ELF-1 (cell line): ENCODE data around the gene CEMIP2.
"Not testable (repeated sequence)": the region's sequence is repeated elsewhere in the genome, so short reads cannot be mapped to it uniquely, and the experiment has no call there.

ENCODE experiments used
- DNase-seq: peaks from one replicate; pipeline ENCODE4 v3.0.0-alpha.2; 2016; ENCODE audit warnings: low read depth, low spot score

Gene CEMIP2

DNA sequence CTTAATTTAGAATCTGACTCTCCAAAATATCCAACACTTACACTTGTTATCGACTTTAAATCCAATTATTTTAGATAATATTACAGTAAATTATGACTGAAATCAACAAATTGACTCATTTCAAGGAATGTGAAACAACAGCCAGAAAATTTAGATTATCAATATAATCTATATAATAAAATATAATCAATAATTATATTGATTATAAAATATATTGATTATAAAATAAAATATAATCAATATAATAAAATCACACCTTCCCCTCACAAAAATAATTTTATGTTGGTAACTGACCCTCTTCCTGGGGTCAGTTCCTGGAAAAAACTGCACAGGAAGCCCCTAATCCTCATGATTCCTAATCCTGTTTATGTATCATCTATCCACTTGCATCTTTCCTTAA lies 91.1 kb downstream of the CEMIP2 start:
- no peak for DNase-seq

DNA sequence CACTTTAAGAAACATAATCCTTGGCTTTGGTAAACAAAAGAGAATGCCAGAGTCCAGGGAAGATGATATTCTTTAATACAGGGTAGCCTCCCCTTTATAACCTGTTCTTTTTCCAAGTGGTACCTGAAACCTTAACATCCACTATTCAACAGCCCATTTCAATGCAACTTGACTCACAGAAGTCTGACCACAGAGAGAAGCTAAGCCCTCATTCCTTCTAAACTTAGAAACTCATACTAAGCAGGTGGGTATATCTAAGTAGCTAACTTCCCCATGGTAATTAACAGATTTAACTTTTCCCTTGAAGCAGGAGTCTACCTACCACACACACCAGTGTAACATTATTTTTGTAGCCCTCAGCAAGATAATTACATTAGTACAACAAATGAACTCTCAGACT lies 91.9 kb downstream of the CEMIP2 start:
- DNase-seq = no peak

DNA sequence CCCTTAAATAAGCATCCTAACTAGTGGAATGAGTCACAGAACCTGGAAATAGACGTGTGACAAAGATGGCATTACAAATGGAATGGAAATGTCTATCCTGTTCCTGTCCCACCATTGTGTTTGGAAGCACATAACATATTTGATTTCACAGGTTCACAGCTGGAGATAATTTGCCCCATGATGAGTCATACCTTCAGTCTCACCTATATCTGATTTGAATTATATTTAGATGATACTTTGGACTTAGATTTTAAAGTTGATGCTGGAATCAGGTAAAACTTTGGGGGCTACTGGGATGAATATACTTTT lies 92.5 kb downstream of the CEMIP2 start:
- DNase-seq = no peak

DNA sequence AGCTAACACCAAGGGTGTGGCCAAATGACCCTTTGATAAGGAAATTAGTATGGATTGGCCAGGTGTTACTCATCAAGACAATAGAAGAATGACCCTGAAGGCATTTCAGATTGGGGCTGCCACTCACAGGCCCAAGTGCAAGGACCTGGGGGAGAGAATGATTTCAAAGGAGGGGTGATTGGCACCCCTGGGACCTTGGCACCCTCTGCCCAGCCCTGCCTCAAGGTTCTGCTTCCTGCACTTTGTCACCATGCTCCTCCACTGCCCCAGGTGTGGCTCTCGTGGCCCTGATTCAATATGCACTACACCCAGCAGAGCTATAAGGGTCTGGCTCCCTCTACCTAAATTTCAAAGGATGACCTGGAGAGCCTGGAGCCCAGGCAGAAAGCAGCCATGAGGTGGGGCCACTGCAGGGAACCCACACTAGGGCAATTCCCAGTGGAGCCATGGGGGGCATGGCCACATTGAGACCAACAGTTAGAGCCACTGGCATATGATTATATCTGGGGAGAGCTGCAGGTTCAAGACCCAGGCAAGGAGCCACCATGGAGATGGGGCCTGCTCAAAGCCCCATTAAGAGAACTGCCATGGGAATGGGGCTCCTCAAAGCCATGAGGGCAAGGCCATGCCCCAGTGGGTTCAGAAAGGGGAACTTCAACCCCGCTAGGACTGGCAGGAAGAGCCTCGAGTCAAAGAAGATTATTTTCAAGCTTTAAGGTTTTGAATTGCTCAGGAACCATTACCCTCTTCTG lies 93.0 kb downstream of the CEMIP2 start:
- peak; percentile 47 for DNase-seq

DNA sequence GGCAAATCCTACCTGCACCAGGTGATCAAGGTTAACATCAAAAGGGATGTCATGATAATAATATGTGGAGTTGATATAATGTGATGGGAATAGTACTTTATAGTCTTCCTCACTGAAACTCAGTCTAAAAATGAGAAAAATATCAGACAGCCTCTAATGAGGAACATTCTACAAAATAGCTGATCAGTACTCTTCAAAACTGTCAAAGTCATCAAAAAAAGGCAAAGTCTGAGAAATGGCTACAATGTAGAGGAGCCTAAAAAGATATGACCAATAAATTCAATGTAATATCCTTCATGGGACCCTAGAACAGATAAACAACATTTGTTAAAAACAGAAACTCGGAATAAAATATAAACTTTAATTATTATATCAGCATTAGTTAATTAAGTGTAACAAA lies 95.7 kb downstream of the CEMIP2 start:
- DNase-seq = no peak

DNA sequence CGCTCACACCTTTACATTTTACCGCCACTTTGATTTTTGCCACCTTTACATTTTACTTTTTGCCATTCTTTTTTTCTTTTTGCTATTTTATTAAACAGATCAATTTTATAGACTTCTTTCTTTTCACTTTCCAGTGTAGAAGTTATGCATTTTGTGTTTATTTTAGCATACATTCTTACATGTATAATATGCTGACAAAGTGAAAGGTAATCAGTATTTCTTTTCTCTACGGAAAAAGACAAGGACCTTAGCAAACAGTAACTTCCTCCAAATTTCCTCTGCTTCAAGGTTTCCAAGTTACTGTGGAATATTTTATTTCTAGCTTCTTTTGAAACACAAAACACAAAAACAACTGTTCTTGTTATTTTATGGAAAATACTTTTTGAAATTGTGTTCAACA lies 97.0 kb downstream of the CEMIP2 start:
- no peak for DNase-seq

DNA sequence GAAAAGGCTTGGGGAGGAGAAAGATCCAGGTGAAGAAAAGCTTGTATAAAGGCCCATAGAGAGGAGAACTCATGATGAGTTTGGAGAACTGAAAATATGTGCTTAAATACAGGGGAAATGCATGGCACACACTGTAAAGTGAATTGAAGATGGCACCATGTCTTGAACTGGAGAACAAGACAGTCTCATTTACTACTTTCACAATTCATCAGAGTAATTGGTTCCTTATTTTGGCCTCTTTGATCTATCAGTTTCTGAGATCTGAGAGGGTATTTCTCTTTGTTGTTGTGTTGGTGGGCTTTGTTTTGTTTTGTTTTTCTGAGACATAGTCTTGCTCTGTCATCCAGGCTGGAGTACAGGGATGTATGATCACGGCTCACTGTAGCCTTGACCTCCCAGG lies 98.2 kb downstream of the CEMIP2 start:
- no peak for DNase-seq

DNA sequence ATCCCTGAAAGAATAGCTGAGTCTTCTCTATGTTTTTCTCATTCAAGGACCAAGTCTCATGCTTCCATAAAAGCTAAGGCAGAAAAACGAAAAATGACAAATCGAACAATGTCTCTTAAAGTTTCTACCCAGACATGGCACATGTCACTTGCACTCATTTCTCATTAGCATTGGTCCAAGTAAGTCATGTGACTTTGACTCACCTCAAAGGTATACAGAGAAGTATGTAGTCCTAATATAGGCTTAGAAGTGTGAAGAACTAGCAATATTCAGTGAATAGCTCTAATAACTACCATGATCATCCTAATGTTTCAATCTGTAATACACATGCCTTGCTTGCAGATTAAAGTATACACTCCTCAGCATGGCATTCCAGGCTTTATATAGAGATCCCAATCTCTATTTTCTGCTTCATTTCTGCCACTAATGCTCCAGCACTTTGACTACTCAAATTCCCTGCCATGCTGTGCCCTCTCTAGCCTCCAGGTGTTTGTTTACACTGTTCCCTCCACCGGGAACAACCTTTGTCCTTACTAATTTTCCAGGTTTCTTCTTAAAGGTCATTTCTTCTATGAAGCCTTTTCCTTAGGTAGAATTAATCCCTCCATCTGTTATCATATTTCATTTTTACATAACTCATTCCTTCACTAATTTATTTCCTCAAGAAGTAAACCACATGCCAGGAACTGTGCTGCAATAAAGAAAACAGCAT lies 98.9 kb downstream of the CEMIP2 start:
- DNase-seq = no peak

DNA sequence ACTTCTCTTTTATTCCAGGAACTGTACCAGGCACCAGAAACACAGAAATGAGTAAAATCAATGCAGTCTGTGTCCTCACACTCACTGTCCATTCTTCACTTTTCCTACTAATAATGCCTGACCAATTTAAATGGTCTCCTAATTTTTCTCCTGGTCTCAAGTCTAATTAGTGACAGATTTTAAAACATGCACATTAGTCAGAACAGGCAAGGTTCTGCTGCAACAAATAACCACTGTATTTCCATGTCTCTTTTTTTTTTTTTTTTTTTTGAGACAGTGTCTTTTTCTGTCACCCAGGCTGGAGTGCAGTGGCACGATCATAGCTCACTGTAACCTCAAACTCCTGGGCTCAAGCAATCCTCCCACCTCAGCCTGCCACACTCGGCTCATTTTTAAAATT lies 99.6 kb downstream of the CEMIP2 start:
- DNase-seq = no peak

DNA sequence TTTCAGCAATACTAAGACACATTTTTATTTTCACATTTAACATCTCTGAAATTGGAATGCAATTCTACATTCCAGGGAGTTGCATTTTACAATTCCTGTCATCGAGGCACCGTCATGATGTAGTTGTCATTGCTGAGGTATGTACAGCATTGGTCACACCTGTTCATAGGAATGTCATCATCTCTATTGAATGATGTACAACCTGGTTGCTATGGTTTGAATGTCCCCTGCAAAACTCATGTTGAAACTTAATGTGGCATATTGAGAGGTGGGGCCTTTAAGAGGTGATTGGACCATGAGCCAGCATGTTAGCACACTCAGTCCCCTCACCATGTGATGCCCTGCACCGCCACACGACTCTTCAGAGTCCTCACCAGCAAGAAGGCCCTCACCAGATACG lies 103.1 kb downstream of the CEMIP2 start:
- DNase-seq = no peak

DNA sequence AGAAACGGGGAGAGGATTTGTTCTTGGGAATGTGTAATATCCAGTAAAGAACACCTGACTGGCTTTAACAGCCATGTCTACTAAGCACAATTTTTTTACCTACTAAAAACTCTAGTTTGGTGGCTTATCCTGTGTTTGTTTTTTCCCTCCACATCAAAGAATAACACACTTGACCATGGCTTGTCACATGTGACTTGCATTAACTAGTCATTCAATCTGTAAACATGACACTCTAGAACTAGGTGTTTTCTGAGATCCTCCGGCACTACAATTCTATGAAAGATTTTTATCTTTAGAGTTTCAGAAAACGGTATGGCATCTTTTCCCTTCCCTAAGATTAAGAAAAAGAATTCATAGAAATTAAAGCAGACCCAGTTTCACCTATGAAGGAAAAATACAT lies 103.7 kb downstream of the CEMIP2 start:
- DNase-seq = no peak

DNA sequence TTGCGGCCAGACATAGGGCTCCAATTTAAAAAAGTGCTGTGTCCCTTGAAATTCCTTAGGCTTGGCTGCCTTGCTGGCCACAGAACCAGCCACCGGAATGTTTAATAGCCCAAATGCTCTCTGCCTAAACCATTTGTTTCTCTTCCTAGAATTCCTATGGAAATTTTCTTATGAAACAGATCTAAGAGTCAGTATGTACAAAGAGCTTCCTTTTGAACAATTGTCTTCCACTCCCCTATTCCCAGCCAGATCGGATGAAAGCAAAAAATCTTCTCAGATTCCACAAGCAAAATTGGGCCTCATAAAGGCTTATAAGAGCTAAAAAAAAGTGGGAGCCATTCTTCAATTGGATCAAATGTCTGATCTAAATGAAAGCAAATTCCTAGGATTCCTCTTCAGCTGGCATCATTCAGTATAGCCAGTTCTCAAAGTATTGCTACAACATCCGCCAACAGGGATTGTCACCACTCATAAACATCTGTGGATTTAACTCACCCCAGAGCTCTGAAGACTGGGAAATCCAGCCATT lies 104.3 kb downstream of the CEMIP2 start:
- DNase-seq = no peak

DNA sequence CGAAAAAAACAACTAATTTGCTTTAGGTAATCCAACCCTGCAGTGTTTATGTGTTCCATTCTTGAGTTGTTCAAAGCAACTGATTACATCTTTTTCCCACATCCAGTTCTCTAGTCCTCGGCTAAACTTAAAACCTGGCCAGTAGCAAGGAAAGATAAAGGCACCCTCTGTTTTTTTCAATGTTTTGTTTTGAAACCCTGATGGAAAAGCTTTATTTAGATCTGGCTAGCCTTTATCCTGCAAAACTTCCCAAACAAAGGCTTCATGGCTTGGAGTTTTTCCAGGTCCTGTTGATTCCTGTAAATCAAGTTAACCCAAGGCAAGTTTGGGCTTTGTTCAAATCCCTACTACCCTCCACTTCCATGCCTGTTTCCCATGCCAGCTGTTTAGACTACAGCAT lies 105.1 kb downstream of the CEMIP2 start:
- DNase-seq = peak; percentile 73

DNA sequence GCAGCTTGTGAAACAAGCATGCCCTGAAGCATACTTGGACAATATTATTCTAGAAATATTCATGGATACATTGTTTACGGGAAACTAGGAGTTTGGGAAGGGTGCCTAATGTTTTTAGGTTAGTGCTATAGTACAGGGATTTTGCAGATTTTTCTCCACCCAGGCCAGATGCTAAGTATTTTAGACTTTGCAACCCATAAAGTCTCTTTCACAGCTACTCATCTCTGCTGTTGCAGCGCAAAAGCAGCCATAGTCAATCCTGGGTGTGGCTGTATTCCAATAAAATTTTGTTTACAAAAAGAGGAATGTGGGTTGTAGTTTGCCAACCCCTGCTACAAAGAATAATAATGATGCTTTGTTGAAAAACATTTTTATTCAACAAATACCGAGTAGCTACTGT lies 106.2 kb downstream of the CEMIP2 start:
- no peak for DNase-seq

DNA sequence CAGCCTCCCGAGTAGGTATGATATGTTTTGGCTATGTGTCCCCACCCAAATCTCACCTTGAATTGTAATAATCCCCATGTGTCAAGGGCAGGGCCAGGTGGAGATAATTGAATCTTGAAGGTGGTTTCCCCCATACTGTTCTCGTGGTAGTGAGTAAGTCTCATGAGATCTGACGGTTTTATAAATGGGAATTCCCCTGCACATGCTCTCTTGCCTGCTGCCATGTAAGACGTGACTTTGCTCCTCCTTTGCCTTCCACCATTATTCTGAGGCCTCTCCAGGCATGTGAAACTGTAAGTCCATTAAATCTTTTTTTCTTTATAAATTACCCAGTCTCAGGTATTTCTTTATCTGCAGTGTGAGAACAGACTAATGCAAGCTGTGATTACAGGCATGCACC lies 111.0 kb downstream of the CEMIP2 start:
- not testable (repeated sequence) for DNase-seq

DNA sequence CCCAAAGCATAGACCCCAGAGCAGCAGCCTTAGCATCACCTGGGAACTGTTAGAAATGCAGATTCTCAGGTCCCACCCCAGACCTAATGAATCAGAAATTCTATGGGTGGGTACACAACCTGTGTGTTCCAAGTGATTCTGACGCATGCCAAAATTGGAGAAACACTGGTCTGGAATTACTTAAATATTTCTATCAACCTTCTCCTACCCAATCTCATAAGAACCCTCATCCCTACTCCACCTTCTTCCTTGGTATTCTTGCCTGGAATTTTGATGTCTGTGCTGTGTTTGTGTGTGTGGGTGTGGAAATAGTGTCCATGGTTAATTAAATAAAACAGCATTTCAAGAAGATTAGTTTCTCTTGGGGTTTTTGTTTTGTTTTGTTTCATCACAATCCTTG lies 111.8 kb downstream of the CEMIP2 start:
- DNase-seq = no peak

DNA sequence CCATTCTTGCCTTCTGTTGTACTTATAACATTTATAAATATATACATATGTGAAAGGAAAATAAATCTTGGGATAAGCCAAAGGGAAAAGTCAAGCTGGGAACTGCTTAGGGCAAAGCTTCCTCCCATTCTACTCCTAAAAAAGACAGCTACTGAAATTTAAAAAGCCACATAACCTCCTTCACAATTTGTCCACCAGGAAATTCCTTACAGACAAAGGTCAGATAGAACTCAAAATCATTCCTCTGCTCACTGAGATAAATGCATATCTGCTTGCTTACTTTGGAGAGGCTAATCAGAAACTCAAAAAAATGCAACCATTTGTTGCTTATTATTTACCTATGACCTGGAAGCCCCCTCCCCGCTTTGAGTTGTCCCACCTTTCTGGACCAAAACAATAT lies 112.5 kb downstream of the CEMIP2 start:
- no peak for DNase-seq

DNA sequence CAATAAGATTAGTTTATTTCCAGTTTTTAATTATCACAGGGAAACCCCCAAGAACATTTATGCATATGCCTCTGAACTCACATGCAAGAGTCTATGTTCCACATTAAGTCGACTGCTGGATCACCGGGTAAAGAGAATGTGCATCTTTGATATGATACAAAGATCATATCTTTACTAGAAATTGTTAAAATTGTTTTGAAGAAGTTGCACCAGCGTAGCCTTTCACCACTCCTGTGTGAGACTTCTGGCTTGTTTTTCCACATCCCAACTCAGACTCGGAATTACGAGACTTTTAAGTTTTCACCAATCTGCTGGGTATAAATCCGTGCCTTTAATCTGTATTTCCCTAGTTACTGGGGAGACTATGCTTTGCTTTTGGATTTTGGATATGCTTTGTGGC lies 113.2 kb downstream of the CEMIP2 start:
- no peak for DNase-seq

DNA sequence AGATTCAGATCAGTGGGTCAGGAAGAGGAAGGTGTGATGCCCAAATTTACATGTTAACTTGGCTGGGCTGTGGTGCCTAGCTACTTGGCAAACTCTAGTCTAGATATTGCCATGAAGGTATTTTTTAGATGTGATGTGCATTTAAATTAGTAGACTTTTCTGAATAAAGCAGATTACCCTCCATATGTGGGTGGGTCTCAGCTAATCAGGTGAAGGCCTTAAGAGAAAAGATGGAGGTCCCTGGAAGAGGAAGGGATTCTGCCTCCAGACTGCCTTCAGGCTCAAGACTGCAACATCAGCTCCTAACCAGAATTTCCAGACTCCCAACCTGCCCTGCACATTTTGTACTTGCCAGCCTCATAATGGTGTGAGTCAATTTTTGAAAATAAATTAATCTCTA lies 115.8 kb downstream of the CEMIP2 start:
- DNase-seq = no peak

DNA sequence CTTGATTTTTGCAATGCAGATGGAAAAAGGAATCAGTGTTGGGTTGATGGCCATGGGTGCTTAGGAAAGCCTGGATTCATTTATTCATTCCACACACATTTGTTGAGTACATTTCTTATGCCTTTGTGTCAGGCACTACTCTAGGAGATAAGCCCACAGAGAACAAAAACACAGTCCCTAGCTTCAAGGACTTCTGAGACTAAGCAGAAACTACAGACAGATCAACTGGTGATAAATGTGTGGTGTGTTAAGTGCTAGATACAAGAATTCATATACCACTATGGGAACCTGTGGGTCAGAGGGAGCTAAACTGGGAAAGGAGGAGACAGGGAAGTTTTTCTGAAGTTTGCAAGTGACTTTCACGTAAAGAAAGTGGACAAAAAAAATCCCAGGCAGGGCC lies 119.9 kb downstream of the CEMIP2 start:
- DNase-seq = no peak

DNA sequence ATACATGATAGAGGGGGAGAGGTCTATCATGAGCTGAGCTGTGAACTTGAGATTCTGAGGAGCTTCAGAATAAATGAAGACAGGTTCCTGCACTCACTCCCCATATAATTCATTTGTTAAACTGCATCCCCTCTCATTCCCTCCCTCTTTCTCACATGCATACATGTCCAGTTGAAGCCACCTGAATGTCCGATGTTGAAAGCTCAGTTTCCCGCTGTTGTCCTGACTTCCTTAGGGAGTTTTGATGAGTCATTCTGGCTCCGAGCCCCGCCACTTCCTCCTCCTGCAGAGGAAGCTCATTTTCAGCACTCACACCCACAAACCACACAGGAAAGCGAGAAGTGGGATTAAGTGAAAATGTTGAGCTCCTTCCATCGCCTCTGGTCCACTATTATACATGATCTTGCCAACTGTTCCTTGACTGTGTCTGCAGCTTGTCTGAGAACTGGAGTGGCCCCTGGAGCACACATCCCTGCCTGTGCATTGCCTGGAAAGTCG lies 121.2 kb downstream of the CEMIP2 start:
- peak; percentile 50 for DNase-seq

DNA sequence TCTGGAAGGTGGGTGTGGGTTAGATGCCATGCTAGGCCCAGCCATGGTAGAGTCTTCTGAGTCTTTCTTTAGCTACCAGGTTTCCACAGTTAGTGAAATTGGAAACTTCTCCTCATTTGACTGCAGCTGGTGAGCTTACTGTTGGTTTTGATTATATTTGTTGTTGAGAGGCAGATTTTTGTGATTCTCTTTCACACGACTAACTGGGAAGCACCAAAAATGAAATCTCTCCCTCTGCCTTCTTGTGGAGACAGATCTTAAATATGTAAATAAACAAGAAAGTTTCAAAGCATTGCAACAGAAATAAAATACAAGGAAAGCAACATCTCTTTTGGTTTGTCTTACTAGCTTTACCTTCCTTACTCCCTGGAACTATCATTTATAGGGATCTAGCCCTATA lies 122.2 kb downstream of the CEMIP2 start:
- DNase-seq = no peak

DNA sequence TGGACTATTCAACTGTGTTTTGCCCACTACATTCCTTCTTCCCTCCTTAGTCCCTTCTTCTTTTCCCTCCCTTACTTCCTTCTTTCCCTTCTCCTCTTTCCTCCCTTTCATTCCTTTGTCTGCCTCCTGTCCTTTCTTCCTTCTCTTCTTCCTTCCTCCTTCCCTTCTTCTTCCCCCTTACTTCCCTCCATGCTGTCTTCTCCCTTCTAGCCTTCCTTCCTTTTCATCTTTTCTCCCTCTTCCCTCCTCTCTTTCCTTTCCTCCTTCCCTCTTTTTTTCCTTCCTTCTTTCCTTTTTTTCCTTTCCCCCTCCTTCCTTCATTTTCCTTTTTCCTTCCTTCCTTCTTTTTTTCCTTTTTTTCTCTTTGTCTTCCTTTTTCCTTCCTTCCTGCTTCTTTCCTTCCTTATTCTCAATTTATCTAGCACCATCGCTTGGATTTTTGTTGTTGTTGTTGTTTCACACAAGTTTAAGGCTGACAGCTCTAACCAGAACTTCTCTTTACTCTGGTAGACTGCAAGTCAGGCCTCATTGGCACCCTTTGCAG lies 123.4 kb downstream of the CEMIP2 start:
- DNase-seq = no peak
